ENCODE measurements around the gene SLC9A5. TPM values are rescaled to one million over a fixed set of nuclear protein-coding genes. Genes with fewer than 3 reads are reported as not detected.
A peak's percentile ranks its signal among the peaks of the same experiment; 100 is the strongest.

Gene SLC9A5
- total and polyA plus RNA-seq, 9 of the 15 experiments (the other 6 are each of a cell fraction or from before 2014, with no cell fraction given) = 0.06 to 3.1 (median 1.2) TPM

DNA sequence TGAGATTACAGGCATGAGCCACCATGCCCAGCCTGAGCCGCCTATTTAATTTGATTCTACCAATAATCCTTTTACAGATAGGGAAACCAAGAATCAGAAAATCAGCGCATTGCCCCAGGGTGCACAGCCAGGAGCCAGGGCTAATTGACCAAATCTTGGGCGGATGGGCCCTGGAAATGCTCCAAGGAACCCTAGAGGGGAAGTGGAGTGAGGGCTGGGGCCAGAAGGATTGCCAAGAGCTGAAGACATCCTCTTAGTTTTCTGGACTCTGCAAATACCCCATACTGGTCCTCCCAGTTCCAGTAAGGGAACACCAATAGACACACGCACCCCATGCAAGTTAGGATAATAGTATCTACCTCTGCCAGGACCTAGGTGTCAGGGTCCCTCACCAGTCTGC, 5.3 kb upstream of the SLC9A5 start:
- no peaks in the 10 kb centered on the region for H3K27me3 ChIP-seq (ENCODE audit: control insufficient read depth in 2 of 2, insufficient read depth in 2 of 2, low read length in 2 of 2)
- H3K4me1 ChIP-seq (replicated peaks in 1 of 2; ENCODE audit: control insufficient read depth in 2 of 2, insufficient read depth in 2 of 2, low read length in 2 of 2) = peaks cover 67 to 76% of the 10 kb centered on the region in 2 experiments
- peaks cover 86% of the 10 kb centered on the region for H3K79me2 ChIP-seq (ENCODE audit: control insufficient read depth, insufficient read depth, low read length)
- no peak overlapping the region for H3K4me3 ChIP-seq
- FAIRE-seq (no peak), DNase-seq (ENCODE audit: extremely low read depth in 1 of 4, low spot score in 3 of 4) (no peak), ATAC-seq (no peak)
- in situ Hi-C loops (cut with MboI) (no loop called here), intact Hi-C loops (cut with micrococcal nuclease) (loop anchor here (10.0 kb wide), 1 partner anchor 269 kb away; no protein-coding TSS in a partner anchor)
- H2AFZ ChIP-seq (ENCODE audit: low read depth, low read length) = no peak overlapping the region
- ChIA-PET CTCF (ENCODE audit: low intra/inter-chr PET ratio) (no interaction called here), POLR2A (interaction anchor here (0.6 to 1.8 kb wide), 4 partner anchors 22 to 185 kb away, joined by 3 to 7 read pairs (median 5); partner anchors contain the start of gene ELMO3)
- TF ChIP-seq, protein P1, sequence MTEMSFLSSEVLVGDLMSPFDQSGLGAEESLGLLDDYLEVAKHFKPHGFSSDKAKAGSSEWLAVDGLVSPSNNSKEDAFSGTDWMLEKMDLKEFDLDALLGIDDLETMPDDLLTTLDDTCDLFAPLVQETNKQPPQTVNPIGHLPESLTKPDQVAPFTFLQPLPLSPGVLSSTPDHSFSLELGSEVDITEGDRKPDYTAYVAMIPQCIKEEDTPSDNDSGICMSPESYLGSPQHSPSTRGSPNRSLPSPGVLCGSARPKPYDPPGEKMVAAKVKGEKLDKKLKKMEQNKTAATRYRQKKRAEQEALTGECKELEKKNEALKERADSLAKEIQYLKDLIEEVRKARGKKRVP (CRISPR knock-in tag; IDR thresholded peaks at IDR 0.05) = no peak
- TF ChIP-seq SPI1 (IDR thresholded peaks at IDR 0.05; ENCODE audit: borderline replicate concordance, low read depth, low read length) (peak; percentile 76; the same call in 1 of the 2 replicates), MAZ (CRISPR knock-in tag; conservative IDR thresholded peaks at IDR 0.05 in 1 of 2, IDR thresholded peaks at IDR 0.05 in 1 of 2) (no peak), CREM (IDR thresholded peaks at IDR 0.05; ENCODE audit: low read depth) (no peak)
- H4K20me1 ChIP-seq (replicated peaks; ENCODE audit: control insufficient read depth, insufficient read depth, low read length) = no peaks in the 10 kb centered on the region
- BruUV-seq (replicated peaks) = no TSS peak
- H3K9me1 ChIP-seq (ENCODE audit: control insufficient read depth, insufficient read depth, low read length) = no peaks in the 10 kb centered on the region
- no peaks in the 10 kb centered on the region for H3K9me3 ChIP-seq (replicated peaks; ENCODE audit: control insufficient read depth, insufficient read depth, low read depth, low read length)
- H3K4me2 ChIP-seq (ENCODE audit: insufficient read depth, low read length) = peak overlapping the region; percentile 91; the same call in 1 of the 2 replicates
- H3K36me3 ChIP-seq (ENCODE audit: control insufficient read depth, insufficient read depth, low read length) = peaks cover 46% of the 10 kb centered on the region; the same call in 2 of the 3 replicates
- 55% methylated on average over 4 of the region's 4 CpGs for WGBS (ENCODE audit: insufficient coverage, low coverage, missing lambda C conversion rate)
- H3K9ac ChIP-seq (ENCODE audit: insufficient read depth in 1 of 2, low read depth in 2 of 2, low read length in 2 of 2) = peak overlapping the region; percentile 27 to 96; a peak in 2 of 4 replicates
- H3K27ac ChIP-seq (ENCODE audit: extremely low read depth, low read depth, low read length) = peak overlapping the region; percentile 68; the same call in 2 of the 3 replicates

All from K562 (cell line).